SK-N-SH (cell line): ENCODE measurements around the gene RILPL2. TPM values are rescaled to one million over a fixed set of nuclear protein-coding genes. Genes with fewer than 3 reads are reported as not detected.

Source experiments
- CTCF ChIA-PET: fragments of 300-600, 350-600 bp; formaldehyde crosslinking; extraction: SDS; loops from one replicate; lab custom pipeline; 2021; lab: Yijun Ruan, JAX
- POLR2A ChIA-PET: fragments of 350-600 bp; sonication (Branson Sonifier 250); formaldehyde crosslinking; extraction: SDS; loops from one replicate; lab custom pipeline; 2020; ENCODE audit warnings: antibody characterized with exemption, inconsistent platforms; lab: Yijun Ruan, JAX
- DNase-seq: peaks from one replicate; pipeline ENCODE4 v3.0.0; 2012
- H2AFZ ChIP-seq: fragments of 200-600 bp; sonication (generic); 2 replicates; pipeline ENCODE4 v1.8.1; 2016; ENCODE audit warnings: antibody characterized with exemption, mild to moderate bottlenecking, low read depth
- H3F3A ChIP-seq: fragments of 200-600 bp; sonication (generic); replicated peaks from 2 replicates; pipeline ENCODE3; 2016; ENCODE audit warnings: antibody characterized with exemption, mild to moderate bottlenecking; ENCODE audit not compliant: insufficient read depth
- H3K27ac ChIP-seq, 2 experiments: fragments of 200-500 bp in 1 of 2; fragments of 200-600 bp in 1 of 2; sonication (Bioruptor generic) in 1 of 2; sonication (generic), shearing (Covaris generic) in 1 of 2; 2 replicates each; pipeline versions ENCODE4 v1.5.1 to v1.6.1; 2014 to 2016; ENCODE audit warnings: low read depth in 2 of 2, inconsistent platforms in 1 of 2, low read length in 1 of 2, mild to moderate bottlenecking in 1 of 2, mixed read lengths in 1 of 2
- H3K27me3 ChIP-seq: fragments of 200-600 bp; sonication (generic), shearing (Covaris generic); 2 replicates; pipeline ENCODE4 v1.6.1; 2016; ENCODE audit warnings: mixed run types; ENCODE audit not compliant: insufficient read depth
- H3K36me3 ChIP-seq, 2 experiments: fragments of 200-500 bp in 1 of 2; fragments of 200-600 bp in 1 of 2; sonication (Bioruptor generic) in 1 of 2; sonication (generic) in 1 of 2; replicated peaks in 1 of 2; 2 replicates each; pipeline versions ENCODE3 to v1.5.1; 2014 to 2016; ENCODE audit warnings: low read length in 1 of 2, mild to moderate bottlenecking in 1 of 2; ENCODE audit not compliant: insufficient read depth in 2 of 2, control insufficient read depth in 1 of 2
- H3K4me1 ChIP-seq, 2 experiments: fragments of 200-500 bp in 1 of 2; fragments of 200-600 bp in 1 of 2; sonication (Bioruptor generic) in 1 of 2; sonication (generic), shearing (Covaris generic) in 1 of 2; 2 replicates each; pipeline versions ENCODE4 v1.5.1 to v1.6.1; 2014 to 2016; ENCODE audit warnings: low read depth in 1 of 2, low read length in 1 of 2, mixed run types in 1 of 2; ENCODE audit not compliant: insufficient read depth in 2 of 2, control insufficient read depth in 1 of 2
- H3K4me2 ChIP-seq: fragments of 200-600 bp; sonication (generic), shearing (Covaris generic); 2 replicates; pipeline ENCODE4 v1.6.1; 2017; ENCODE audit warnings: mixed run types
- H3K4me3 ChIP-seq, 2 experiments: fragments of 200-500 bp in 1 of 2; fragments of 200-600 bp in 1 of 2; sonication (Bioruptor generic) in 1 of 2; sonication (generic), shearing (Covaris generic) in 1 of 2; 2 replicates each; pipeline versions ENCODE4 v1.5.1 to v1.8.1; 2014 to 2016; ENCODE audit warnings: low read depth in 2 of 2, inconsistent platforms in 1 of 2, low read length in 1 of 2, mild to moderate bottlenecking in 1 of 2, mixed read lengths in 1 of 2, moderate library complexity in 1 of 2
- H3K79me2 ChIP-seq: fragments of 200-600 bp; sonication (generic); 2 replicates; pipeline ENCODE4 v1.8.1; 2017; ENCODE audit warnings: mild to moderate bottlenecking; ENCODE audit not compliant: insufficient read depth
- H3K9ac ChIP-seq: fragments of 200-600 bp; sonication (generic); 2 replicates; pipeline ENCODE4 v1.6.1; 2017; ENCODE audit warnings: mixed run types
- H3K9me2 ChIP-seq: fragments of 200-600 bp; sonication (generic); 2 replicates; pipeline ENCODE4 v1.6.1; 2017; ENCODE audit warnings: mixed run types
- H3K9me3 ChIP-seq: fragments of 200-600 bp; sonication (generic); 2 replicates; pipeline ENCODE4 v1.6.1; 2017; ENCODE audit warnings: mixed run types, mild to moderate bottlenecking, moderate library complexity
- H4K20me1 ChIP-seq: fragments of 200-600 bp; sonication (generic); 2 replicates; pipeline ENCODE4 v1.6.1; 2017; ENCODE audit warnings: mild to moderate bottlenecking, mixed run types; ENCODE audit not compliant: insufficient read depth
- CHD2 ChIP-seq: fragments of 150-350 bp; IDR thresholded peaks from 2 replicates; pipeline ENCODE4 v1.6.1; 2018; ENCODE audit warnings: low read length; ENCODE audit not compliant: partially characterized antibody
- FOXJ3 ChIP-seq: sonication (generic); formaldehyde crosslinking; IDR thresholded peaks from 2 replicates; pipeline ENCODE4 v1.5.1; 2020; ENCODE audit warnings: mild to moderate bottlenecking, missing genetic modification reagents
- GABPA ChIP-seq: IDR thresholded peaks from 2 replicates; pipeline ENCODE4 v1.4.0; 2012; ENCODE audit warnings: low read depth, mild to moderate bottlenecking
- MAX ChIP-seq: IDR thresholded peaks from 2 replicates; pipeline ENCODE4 v1.4.0; 2012; ENCODE audit warnings: low read depth
- MXI1 ChIP-seq: IDR thresholded peaks from 2 replicates; pipeline ENCODE4 v1.6.1; 2012; ENCODE audit warnings: mild to moderate bottlenecking, low read depth, low read length, improper control_type of control experiment
- NFIC ChIP-seq: IDR thresholded peaks from 2 replicates; pipeline ENCODE4 v1.4.0; 2012; ENCODE audit warnings: borderline replicate concordance
- PBX3 ChIP-seq: IDR thresholded peaks from 2 replicates; pipeline ENCODE4; 2012
- REST ChIP-seq: IDR thresholded peaks from 2 replicates; pipeline ENCODE4 v1.6.1; 2012; ENCODE audit warnings: mild to moderate bottlenecking, low read depth, low read length, moderate library complexity
- RXRA ChIP-seq: IDR thresholded peaks from 2 replicates; pipeline ENCODE4 v1.4.0; 2012; ENCODE audit warnings: low read depth, mild to moderate bottlenecking, borderline replicate concordance
- SIN3A ChIP-seq: IDR thresholded peaks from 2 replicates; pipeline ENCODE4 v1.6.1; 2012; ENCODE audit warnings: low read depth, mild to moderate bottlenecking, low read length, moderate library complexity, borderline replicate concordance
- SMC3 ChIP-seq: IDR thresholded peaks from 2 replicates; pipeline ENCODE4 v1.6.1; 2012; ENCODE audit warnings: low read depth, low read length, improper control_type of control experiment
- TAF1 ChIP-seq: IDR thresholded peaks from 2 replicates; pipeline ENCODE4 v1.6.1; 2012; ENCODE audit warnings: low read depth, mild to moderate bottlenecking, low read length, moderate library complexity, borderline replicate concordance
- TCF12 ChIP-seq: IDR thresholded peaks from 2 replicates; pipeline ENCODE4 v1.4.0; 2012
- USF1 ChIP-seq: IDR thresholded peaks from 2 replicates; pipeline ENCODE4 v1.4.0; 2012; ENCODE audit warnings: low read depth, borderline replicate concordance
- USF2 ChIP-seq: fragments of 150-350 bp; IDR thresholded peaks from 2 replicates; pipeline ENCODE4 v1.6.1; 2017; ENCODE audit warnings: antibody characterized with exemption, low read length, low read depth, borderline replicate concordance
- YY1 ChIP-seq: IDR thresholded peaks from 2 replicates; pipeline ENCODE4 v1.4.0; 2012; ENCODE audit warnings: low read depth, mild to moderate bottlenecking
- WGBS: methylation state at CpG from one replicate; pipeline ENCODE4 v1.1.6; 2017; ENCODE audit warnings: low lambda C conversion rate; 5-methylcytosine and 5-hydroxymethylcytosine counted together
- polyA plus RNA-seq, 3 experiments: library from polyadenylated mRNA; depleted of rRNA; stranded (reverse); fragments of >200 nt; gene quantifications; 2 replicates each; pipeline ENCODE4 v1.2.3, GENCODE V29; 2012

RILPL2 gene
- polyA plus RNA-seq, 1 of the 3 experiments (the other 2 are of a cell fraction), result 5.0 TPM

- Histone ChIP-seq H3K9ac (no peak overlapping the region), H3K27ac (no peak overlapping the region), H2AFZ (no peak overlapping the region), H3K79me2 (peaks cover 97% of the 10 kb centered on the region), H3K4me3 (no peak overlapping the region), H3K9me2 (no peaks in the 10 kb centered on the region), H3K4me1 (no peaks in the 10 kb centered on the region), H3K36me3 (peaks cover 44 to 49% of the 10 kb centered on the region in 2 experiments), H3K4me2 (no peak overlapping the region), H4K20me1 (peaks cover 44% of the 10 kb centered on the region), H3F3A (peaks cover 14% of the 10 kb centered on the region), H3K27me3 (no peaks in the 10 kb centered on the region)
- WGBS, result 94% methylated on average over 2 of the region's 2 CpGs
- DNase-seq, result no peak
- POLR2A ChIA-PET, result no interaction called here
- TF ChIP-seq RXRA (no peak), NFIC (no peak), FOXJ3 (no peak), REST (no peak), USF2 (no peak)
- TF ChIP-seq, all 33 proteins: peak for 0
- H3K9me3 ChIP-seq, result no peaks in the 10 kb centered on the region
- CTCF ChIA-PET, result interaction anchor here (1.0 to 1.2 kb wide), 2 partner anchors 11 to 187 kb away, joined by 3 read pairs; no protein-coding TSS in a partner anchor
Observed at GRCh38 chr12:123396543-123396942, 39.9 kb downstream of the RILPL2 start.

GRCh38 chr12:123395236-123395635, 41.2 kb downstream of the RILPL2 start:
- Histone ChIP-seq H3K79me2 (peaks cover 100% of the 10 kb centered on the region), H3K27ac (no peak overlapping the region), H3K9me2 (no peaks in the 10 kb centered on the region), H3K27me3 (no peaks in the 10 kb centered on the region), H3F3A (peaks cover 11% of the 10 kb centered on the region), H3K9ac (no peak overlapping the region), H3K4me1 (peaks cover 2 to 8% of the 10 kb centered on the region in 2 experiments; a peak in 2 of 4 replicates), H2AFZ (no peak overlapping the region), H3K4me3 (no peak overlapping the region), H3K36me3 (peaks cover 54 to 55% of the 10 kb centered on the region in 2 experiments), H3K4me2 (no peak overlapping the region), H3K9me3 (no peaks in the 10 kb centered on the region), H4K20me1 (peaks cover 42% of the 10 kb centered on the region)
- DNase-seq, result no peak
- ChIA-PET CTCF (no interaction called here), POLR2A (no interaction called here)
- 90% methylated on average over 5 of the region's 5 CpGs for WGBS
- TF ChIP-seq MAX (no peak), MXI1 (no peak), NFIC (no peak), YY1 (no peak), PBX3 (no peak), TAF1 (no peak), SMC3 (no peak), USF1 (no peak), GABPA (no peak), TCF12 (no peak), CHD2 (no peak), SIN3A (no peak)
